Hepatocyte (in vitro differentiated cells): ENCODE results near the gene NKAIN2. TPM values are rescaled to one million over a fixed set of nuclear protein-coding genes. Genes with fewer than 3 reads are reported as not detected.

Source experiments
- DNase-seq: peaks from one replicate; pipeline ENCODE4 v3.0.0-alpha.2; 2016; ENCODE audit warnings: low spot score
- H2AFZ ChIP-seq: fragments of 200-600 bp; sonication (generic); 2 replicates; pipeline ENCODE4 v1.6.0; 2016; ENCODE audit warnings: antibody characterized with exemption, mild to moderate bottlenecking
- H3K27ac ChIP-seq: fragments of 200-600 bp; sonication (generic); 2 replicates; pipeline ENCODE4 v1.5.1; 2016; ENCODE audit warnings: mild to moderate bottlenecking
- H3K27me3 ChIP-seq: fragments of 200-600 bp; sonication (generic); 2 replicates; pipeline ENCODE4 v1.6.1; 2016
- H3K36me3 ChIP-seq: fragments of 200-600 bp; sonication (generic); replicated peaks from 2 replicates; pipeline ENCODE4 v1.5.1; 2016; ENCODE audit warnings: low read depth; ENCODE audit not compliant: insufficient read depth
- H3K4me1 ChIP-seq: fragments of 200-600 bp; sonication (generic); 2 replicates; pipeline ENCODE4 v1.5.1; 2016; ENCODE audit warnings: mild to moderate bottlenecking, moderate library complexity; ENCODE audit not compliant: insufficient read depth
- H3K4me2 ChIP-seq: fragments of 200-600 bp; sonication (generic); 2 replicates; pipeline ENCODE4 v1.6.0; 2016
- H3K4me3 ChIP-seq: fragments of 200-600 bp; sonication (generic); 2 replicates; pipeline ENCODE4 v1.5.1; 2016; ENCODE audit warnings: mild to moderate bottlenecking
- H3K79me2 ChIP-seq: fragments of 200-600 bp; sonication (generic); 2 replicates; pipeline ENCODE4 v1.6.0; 2017; ENCODE audit warnings: mild to moderate bottlenecking
- H3K9me2 ChIP-seq: fragments of 200-600 bp; sonication (generic); replicated peaks from 2 replicates; pipeline ENCODE4 v1.6.0; 2017; ENCODE audit warnings: mild to moderate bottlenecking; ENCODE audit not compliant: insufficient read depth
- H3K9me3 ChIP-seq: fragments of 200-600 bp; sonication (generic); 2 replicates; pipeline ENCODE4 v1.5.1; 2016; ENCODE audit warnings: low read depth, mild to moderate bottlenecking
- H4K20me1 ChIP-seq: fragments of 200-600 bp; sonication (generic); 2 replicates; pipeline ENCODE4 v1.6.0; 2016; ENCODE audit warnings: mild to moderate bottlenecking; ENCODE audit not compliant: insufficient read depth, poor library complexity, severe bottlenecking
- EZH2 ChIP-seq: fragments of 200-600 bp; sonication (generic); IDR thresholded peaks from 2 replicates; pipeline ENCODE4 v1.6.1; 2016; ENCODE audit warnings: antibody characterized with exemption, mild to moderate bottlenecking, borderline replicate concordance
- EZH2phosphoT487 ChIP-seq: fragments of 200-600 bp; sonication (generic); IDR thresholded peaks from one replicate; pipeline ENCODE4 v1.6.1; 2018; ENCODE audit warnings: antibody characterized with exemption, mild to moderate bottlenecking, low read depth, moderate library complexity; ENCODE audit not compliant: unreplicated experiment, severe bottlenecking
- WGBS: methylation state at CpG from one replicate; pipeline ENCODE4 v1.1.6; 2016; ENCODE audit warnings: low lambda C conversion rate; ENCODE audit errors: missing lambda C conversion rate; 5-methylcytosine and 5-hydroxymethylcytosine counted together
- polyA plus RNA-seq: library from polyadenylated mRNA; unstranded; fragments of >200 nt; fragmentation: Nextera tagmentation; extraction: Ambion mirVana; gene quantifications from 2 replicates; pipeline ENCODE4 v1.2.1, GENCODE V29; 2016
- total RNA-seq: library from RNA; depleted of rRNA; stranded (reverse); fragments of >200 nt; gene quantifications from 2 replicates; pipeline ENCODE4 v1.2.3, GENCODE V29; 2014
- TF ChIP-seq, protein P1 (sequence below): fragments of 200-600 bp; sonication (generic); IDR thresholded peaks from 2 replicates; pipeline ENCODE4 v1.5.1; 2016; ENCODE audit warnings: antibody characterized with exemption, mild to moderate bottlenecking; ENCODE audit not compliant: poor library complexity

The NKAIN2 gene
- total and polyA plus RNA-seq, 2 experiments from 2014 or later, result 0.48 to 2.6 TPM

DNA sequence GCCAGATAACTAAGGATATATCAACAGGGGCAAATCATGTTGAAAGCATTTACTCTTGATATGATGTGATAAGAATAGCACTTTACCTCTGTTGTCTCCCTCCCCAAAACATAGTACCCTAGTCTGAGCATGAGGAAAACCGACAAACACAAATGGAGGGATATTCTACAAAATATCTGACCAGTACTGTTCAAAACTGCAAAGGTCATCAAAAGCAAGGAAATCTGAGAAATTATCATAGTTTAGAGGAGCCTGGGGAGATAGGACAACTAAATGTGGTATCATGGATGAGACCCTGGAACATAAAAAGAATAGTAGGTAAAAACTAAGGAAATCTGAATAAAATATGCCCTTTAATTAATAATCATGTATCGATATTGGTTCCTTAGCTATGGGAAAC is 675.2 kb downstream of the NKAIN2 start:
- Histone ChIP-seq H3K79me2 (no peaks in the 10 kb centered on the region), H3K36me3 (no peaks in the 10 kb centered on the region), H3K9me3 (no peaks in the 10 kb centered on the region), H3K4me2 (no peak overlapping the region), H3K4me3 (no peak overlapping the region), H3K9me2 (no peaks in the 10 kb centered on the region), H4K20me1 (no peaks in the 10 kb centered on the region), H2AFZ (no peak overlapping the region), H3K4me1 (no peaks in the 10 kb centered on the region), H3K27me3 (no peaks in the 10 kb centered on the region), H3K27ac (no peak overlapping the region)
- TF ChIP-seq EZH2phosphoT487, result no peak
- TF ChIP-seq, protein P1, sequence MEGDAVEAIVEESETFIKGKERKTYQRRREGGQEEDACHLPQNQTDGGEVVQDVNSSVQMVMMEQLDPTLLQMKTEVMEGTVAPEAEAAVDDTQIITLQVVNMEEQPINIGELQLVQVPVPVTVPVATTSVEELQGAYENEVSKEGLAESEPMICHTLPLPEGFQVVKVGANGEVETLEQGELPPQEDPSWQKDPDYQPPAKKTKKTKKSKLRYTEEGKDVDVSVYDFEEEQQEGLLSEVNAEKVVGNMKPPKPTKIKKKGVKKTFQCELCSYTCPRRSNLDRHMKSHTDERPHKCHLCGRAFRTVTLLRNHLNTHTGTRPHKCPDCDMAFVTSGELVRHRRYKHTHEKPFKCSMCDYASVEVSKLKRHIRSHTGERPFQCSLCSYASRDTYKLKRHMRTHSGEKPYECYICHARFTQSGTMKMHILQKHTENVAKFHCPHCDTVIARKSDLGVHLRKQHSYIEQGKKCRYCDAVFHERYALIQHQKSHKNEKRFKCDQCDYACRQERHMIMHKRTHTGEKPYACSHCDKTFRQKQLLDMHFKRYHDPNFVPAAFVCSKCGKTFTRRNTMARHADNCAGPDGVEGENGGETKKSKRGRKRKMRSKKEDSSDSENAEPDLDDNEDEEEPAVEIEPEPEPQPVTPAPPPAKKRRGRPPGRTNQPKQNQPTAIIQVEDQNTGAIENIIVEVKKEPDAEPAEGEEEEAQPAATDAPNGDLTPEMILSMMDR, result no peak
- no peak for TF ChIP-seq EZH2
- 96% methylated on average over 2 of the region's 2 CpGs for WGBS
- no peak for DNase-seq

DNA sequence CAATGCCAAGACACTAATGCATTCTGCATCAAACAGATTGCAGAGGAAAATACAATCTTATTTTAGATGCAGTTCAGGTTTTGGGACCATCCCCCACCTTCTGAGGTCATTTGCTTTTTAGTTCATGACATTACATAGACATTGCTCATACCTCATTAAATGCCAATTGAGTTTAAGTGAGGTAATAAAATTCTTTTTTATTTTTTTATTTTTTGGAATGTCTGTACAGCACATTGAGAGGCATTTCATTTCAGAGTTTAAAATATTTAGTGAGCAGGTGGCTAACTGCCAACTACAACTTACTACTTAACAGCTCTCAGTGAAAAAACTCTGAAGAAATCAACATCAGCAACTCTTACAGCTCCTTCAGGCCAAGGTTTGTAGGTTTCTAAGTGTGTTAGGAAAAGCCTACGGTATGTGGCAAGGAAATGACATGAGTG is 676.3 kb downstream of the NKAIN2 start:
- no peaks in the 10 kb centered on the region for H3K79me2 ChIP-seq
- no peak for DNase-seq
- no peak overlapping the region for H3K4me2 ChIP-seq
- 60% methylated on average over 1 of the region's 1 CpG for WGBS
- no peak overlapping the region for H2AFZ ChIP-seq
- no peak overlapping the region for H3K27ac ChIP-seq
- no peaks in the 10 kb centered on the region for H3K4me1 ChIP-seq
- no peak overlapping the region for H3K4me3 ChIP-seq
- TF ChIP-seq EZH2phosphoT487 (no peak), EZH2 (no peak)
- TF ChIP-seq, protein P1, result no peak
- no peaks in the 10 kb centered on the region for H3K27me3 ChIP-seq
- H3K9me2 ChIP-seq, result no peaks in the 10 kb centered on the region
- H3K36me3 ChIP-seq, result no peaks in the 10 kb centered on the region
- no peaks in the 10 kb centered on the region for H3K9me3 ChIP-seq
- no peaks in the 10 kb centered on the region for H4K20me1 ChIP-seq

DNA sequence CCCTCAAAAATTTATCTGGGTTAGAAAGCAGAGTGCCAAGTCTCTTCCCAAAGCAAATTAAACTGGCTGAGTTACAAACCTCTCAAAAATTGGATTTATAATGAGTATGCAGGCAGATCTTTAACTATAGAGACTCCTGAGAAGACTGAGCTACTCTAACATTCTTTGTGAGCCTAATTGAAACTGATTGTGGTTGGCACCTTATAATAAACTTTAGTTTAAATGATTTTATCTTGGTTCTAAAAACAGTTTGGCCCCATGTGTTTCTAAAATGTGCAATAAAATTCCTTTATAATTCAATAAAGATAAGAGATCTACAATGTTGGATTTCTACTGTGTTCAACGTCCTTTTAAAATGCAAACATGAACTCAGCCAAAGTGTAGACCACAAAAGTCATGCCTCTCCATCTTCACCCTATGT is 678.4 kb downstream of the NKAIN2 start:
- DNase-seq, result no peak
- H3K4me1 ChIP-seq, result no peaks in the 10 kb centered on the region
- 33% methylated on average over 1 of the region's 1 CpG for WGBS
- no peak overlapping the region for H2AFZ ChIP-seq
- H3K27ac ChIP-seq, result no peak overlapping the region
- no peak overlapping the region for H3K4me3 ChIP-seq
- H3K9me3 ChIP-seq, result no peaks in the 10 kb centered on the region
- no peaks in the 10 kb centered on the region for H3K27me3 ChIP-seq
- no peak for TF ChIP-seq EZH2
- TF ChIP-seq EZH2phosphoT487, result no peak
- TF ChIP-seq, protein P1, result no peak
- H3K36me3 ChIP-seq, result no peaks in the 10 kb centered on the region
- no peaks in the 10 kb centered on the region for H3K9me2 ChIP-seq
- H3K79me2 ChIP-seq, result no peaks in the 10 kb centered on the region
- H3K4me2 ChIP-seq, result peak overlapping the region; percentile 19
- no peaks in the 10 kb centered on the region for H4K20me1 ChIP-seq
